Colonic mucosa (tissue), 4 donors: ENCODE data around the gene ZBTB4. TPM values are rescaled to one million over a fixed set of nuclear protein-coding genes. Genes with fewer than 3 reads are reported as not detected.

Source experiments
- DNase-seq: peaks from one replicate; pipeline ENCODE4 v3.0.0-alpha.2; 2020
- H3K27ac ChIP-seq: fragments of 200-600 bp; one replicate; pipeline ENCODE4 v1.8.0; 2021
- H3K27me3 ChIP-seq: fragments of 200-600 bp; one replicate; pipeline ENCODE4 v1.8.0; 2021
- H3K36me3 ChIP-seq: fragments of 200-600 bp; one replicate; pipeline ENCODE4 v1.8.0; 2021
- H3K4me1 ChIP-seq: fragments of 200-600 bp; one replicate; pipeline ENCODE4 v1.8.0; 2021; ENCODE audit warnings: mild to moderate bottlenecking
- H3K4me3 ChIP-seq: fragments of 200-600 bp; one replicate; pipeline ENCODE4 v1.8.0; 2021
- H3K9ac ChIP-seq, 2 donors: one replicate each; pipeline ENCODE4 v1.7.0; 2013; ENCODE audit warnings: control low read depth in 2 of 2, low read depth in 2 of 2, low read length in 2 of 2
- H3K9me3 ChIP-seq: fragments of 200-600 bp; one replicate; pipeline ENCODE4 v1.8.0; 2021
- CTCF ChIP-seq: fragments of 200-600 bp; IDR thresholded peaks from one replicate; pipeline ENCODE4 v1.8.0; 2022; ENCODE audit warnings: antibody characterized with exemption, mild to moderate bottlenecking
- intact Hi-C: fragments of 100-400 bp; cut with DNase I; formaldehyde crosslinking; loops from one replicate; pipeline ENCODE4 v1.14.1; 2022
- total RNA-seq, 2 donors: library from RNA; stranded (reverse); fragmentation: NEBNext Ultra II Directional in 1 of 2; extraction: Animal tissue kit (Norgen Biotek cat#: 25700) in 1 of 2; gene quantifications; one replicate each; pipeline ENCODE4 v1.2.1, GENCODE V29; 2021
- donor health status: healthy.
- donor health status: DM: no; HTN: no; CAD: no.
- donor health status: DM: no; HTN: no; CAD: no.

The ZBTB4 gene
- total RNA-seq, 2 donors from 2014 or later, result 12.9 to 26.7 TPM

GRCh38 chr17:7462474-7463371 is 16.7 kb downstream of the ZBTB4 start:
- no peaks in the 10 kb centered on the region for H3K27me3 ChIP-seq
- no peaks in the 10 kb centered on the region for H3K36me3 ChIP-seq
- intact Hi-C loops, result no loop called here
- H3K27ac ChIP-seq, result no peak overlapping the region
- no peak for TF ChIP-seq CTCF
- DNase-seq, result no peak
- no peaks in the 10 kb centered on the region for H3K4me1 ChIP-seq
- H3K9me3 ChIP-seq, result no peaks in the 10 kb centered on the region
- no peak overlapping the region for H3K4me3 ChIP-seq
- H3K9ac ChIP-seq, result no peak overlapping the region

- Histone ChIP-seq H3K4me1 (no peaks in the 10 kb centered on the region), H3K27me3 (no peaks in the 10 kb centered on the region), H3K9me3 (no peaks in the 10 kb centered on the region), H3K4me3 (no peak overlapping the region), H3K36me3 (no peaks in the 10 kb centered on the region), H3K9ac (no peak overlapping the region), H3K27ac (no peak overlapping the region)
- TF ChIP-seq CTCF, result no peak
- DNase-seq, result no peak
- intact Hi-C loops, result no loop called here
These were observed 18.4 kb downstream of the ZBTB4 start for GRCh38 chr17:7460850-7461660.

- no peaks in the 10 kb centered on the region for H3K4me1 ChIP-seq
These were observed 19.4 kb downstream of the ZBTB4 start for GRCh38 chr17:7459961-7460545.

GRCh38 chr17:7448461-7448860 is 31.0 kb downstream of the ZBTB4 start:
- H3K9ac ChIP-seq, result no peak overlapping the region
- no peaks in the 10 kb centered on the region for H3K27me3 ChIP-seq
- H3K27ac ChIP-seq, result no peak overlapping the region
- no peak for DNase-seq
- H3K36me3 ChIP-seq, result no peaks in the 10 kb centered on the region
- H3K4me3 ChIP-seq, result no peak overlapping the region
- no peak for TF ChIP-seq CTCF
- peaks cover 4% of the 10 kb centered on the region for H3K4me1 ChIP-seq
- H3K9me3 ChIP-seq, result no peaks in the 10 kb centered on the region
- intact Hi-C loops, result no loop called here

More at GRCh38 chr17:7459961-7460545, 19.4 kb downstream of the ZBTB4 start:
- Histone ChIP-seq H3K9ac (no peak overlapping the region), H3K9me3 (no peaks in the 10 kb centered on the region), H3K27ac (no peak overlapping the region), H3K4me3 (no peak overlapping the region), H3K36me3 (no peaks in the 10 kb centered on the region), H3K27me3 (no peaks in the 10 kb centered on the region)
- DNase-seq, result no peak
- intact Hi-C loops, result no loop called here
- TF ChIP-seq CTCF, result no peak

GRCh38 chr17:7445619-7445968 is 33.8 kb downstream of the ZBTB4 start:
- Histone ChIP-seq H3K36me3 (no peaks in the 10 kb centered on the region), H3K4me3 (peak overlapping the region; percentile 39), H3K9ac (peak overlapping the region in 1 of 2 donors; percentile 40), H3K27ac (no peak overlapping the region), H3K4me1 (peaks cover 4% of the 10 kb centered on the region), H3K9me3 (no peaks in the 10 kb centered on the region), H3K27me3 (peaks cover 10% of the 10 kb centered on the region)
- intact Hi-C loops, result no loop called here
- TF ChIP-seq CTCF, result no peak
- peak; percentile 88 for DNase-seq
